GM19395 (cell line): ENCODE measurements around the gene NPHS1.
"Not testable (repeated sequence)": the region's sequence is repeated elsewhere in the genome, so short reads cannot be mapped to it uniquely, and the experiment has no call there.

Source experiments
- ATAC-seq: cut with Tn5 transposase; IDR thresholded peaks from one replicate; pipeline ENCODE4 v1.9.1; 2021; ENCODE audit warnings: mild to moderate bottlenecking, moderate library complexity; ENCODE audit not compliant: unreplicated experiment

The NPHS1 gene

GRCh38 chr19:35816846-35817245 is 35.5 kb downstream of the NPHS1 start:
- ATAC-seq: no peak

- ATAC-seq: no peak
Measured at GRCh38 chr19:35816262-35816661, 36.0 kb downstream of the NPHS1 start.

GRCh38 chr19:35813043-35813890 is 39.0 kb downstream of the NPHS1 start:
- no peak for ATAC-seq

- ATAC-seq: no peak
Measured at GRCh38 chr19:35812220-35813042, 39.9 kb downstream of the NPHS1 start, which contains the start of gene PRODH2. Gene PRODH2, minus strand, starts transcription at chr19:35812845. Its CDS starts 40 bp downstream, at chr19:35812805.

- ATAC-seq: no peak
Measured at GRCh38 chr19:35811317-35812219, 40.7 kb downstream of the NPHS1 start.

GRCh38 chr19:35807633-35808032 is 44.7 kb downstream of the NPHS1 start:
- no peak for ATAC-seq

- ATAC-seq: no peak
Measured at GRCh38 chr19:35806597-35806996, 45.7 kb downstream of the NPHS1 start.

GRCh38 chr19:35805526-35806102 is 46.7 kb downstream of the NPHS1 start:
- no peak for ATAC-seq

- ATAC-seq: no peak
Measured at GRCh38 chr19:35801828-35802227, 50.5 kb downstream of the NPHS1 start.

- ATAC-seq: no peak
Measured at GRCh38 chr19:35797663-35798062, 54.6 kb downstream of the NPHS1 start.

GRCh38 chr19:35796645-35797542 is 55.4 kb downstream of the NPHS1 start:
- no peak for ATAC-seq

GRCh38 chr19:35795564-35795963 is 56.7 kb downstream of the NPHS1 start:
- not testable (repeated sequence) for ATAC-seq

- no peak for ATAC-seq
Measured at GRCh38 chr19:35793381-35794165, 58.7 kb downstream of the NPHS1 start.

GRCh38 chr19:35792888-35793287 is 59.4 kb downstream of the NPHS1 start:
- ATAC-seq: no peak

GRCh38 chr19:35792312-35792711 is 60.0 kb downstream of the NPHS1 start:
- ATAC-seq: no peak

GRCh38 chr19:35791814-35792279 is 60.5 kb downstream of the NPHS1 start:
- ATAC-seq: no peak

- ATAC-seq: no peak
Measured at GRCh38 chr19:35790981-35791813, 61.1 kb downstream of the NPHS1 start.
